ENCODE measurements around the gene SEMA5A.

Gene SEMA5A

DNA sequence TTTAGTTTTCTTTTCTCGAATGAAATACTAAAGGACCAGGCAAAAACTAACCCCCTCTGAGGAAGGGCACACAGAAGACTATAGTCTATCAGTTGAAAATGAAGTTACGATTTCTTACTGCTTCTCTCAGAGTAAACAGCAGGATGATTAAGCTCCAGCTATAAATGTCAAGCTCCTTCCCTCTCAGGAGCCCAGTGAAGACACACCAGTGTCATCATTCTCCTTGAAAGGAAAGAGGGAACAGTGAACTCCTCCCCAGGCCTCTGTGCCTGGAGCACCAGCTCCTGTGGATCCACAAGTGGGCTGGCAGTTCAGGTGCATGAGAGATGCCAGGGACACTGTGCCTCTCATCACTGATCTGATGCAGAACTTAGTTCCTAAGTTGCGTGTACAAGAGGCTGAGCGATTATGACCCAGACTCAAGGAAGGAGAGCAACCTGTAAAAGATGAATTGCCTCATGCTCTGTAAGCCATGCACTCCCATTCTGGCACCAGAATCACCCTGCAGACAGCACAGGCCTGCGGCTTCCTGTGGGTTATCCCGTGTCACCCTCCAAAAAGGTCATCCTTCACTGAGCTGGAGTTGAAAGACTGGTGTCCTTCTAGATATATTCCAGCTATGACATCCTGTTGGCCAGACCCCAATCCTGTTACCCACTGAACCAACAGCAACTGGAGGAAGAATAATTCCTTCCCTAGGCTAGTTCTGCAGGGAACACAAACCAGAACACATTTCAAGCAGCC lies 394.0 kb downstream of the SEMA5A start:
- no peaks in the 10 kb centered on the region for H3K36me3 ChIP-seq (ENCODE audit: control insufficient read depth in 1 of 2, insufficient read depth in 2 of 2, low read length in 2 of 2)
- no peaks in the 10 kb centered on the region for H3K9me3 ChIP-seq (ENCODE audit: control insufficient read depth in 1 of 2, low read length in 2 of 2)
- H3K27ac ChIP-seq (ENCODE audit: low read length) = no peak overlapping the region
- no peak overlapping the region for H3K4me3 ChIP-seq (ENCODE audit: low read depth in 1 of 2, low read length in 2 of 2)
- H3K27me3 ChIP-seq (ENCODE audit: low read depth, low read length) = no peaks in the 10 kb centered on the region
- H3K4me1 ChIP-seq (ENCODE audit: control insufficient read depth in 1 of 2, insufficient read depth in 2 of 2, low read length in 2 of 2) = no peaks in the 10 kb centered on the region

DNA sequence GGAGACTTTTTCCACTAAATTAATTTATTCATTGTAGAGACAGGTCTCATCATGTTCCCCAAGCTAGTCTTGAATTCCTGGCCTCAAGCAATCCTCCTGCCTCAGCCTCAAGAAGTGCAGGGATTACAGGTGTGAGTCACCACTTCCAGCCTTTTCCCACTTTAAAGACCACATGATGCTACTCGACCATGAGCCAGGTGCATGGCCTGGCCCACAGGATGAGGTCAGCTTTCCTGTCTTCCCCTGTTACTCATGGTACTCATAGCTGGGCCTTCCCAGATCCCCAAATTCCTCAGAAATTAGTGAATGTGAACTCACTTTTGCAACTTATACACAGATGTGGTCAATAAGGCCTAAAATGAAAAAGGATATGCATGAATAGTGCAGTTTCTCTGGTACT lies 395.9 kb downstream of the SEMA5A start:
- H3K4me1 ChIP-seq (ENCODE audit: control insufficient read depth in 1 of 2, insufficient read depth in 2 of 2, low read length in 2 of 2) = no peaks in the 10 kb centered on the region
- H3K9me3 ChIP-seq (ENCODE audit: control insufficient read depth in 1 of 2, low read length in 2 of 2) = no peaks in the 10 kb centered on the region
- no peak overlapping the region for H3K27ac ChIP-seq (ENCODE audit: low read length)
- H3K4me3 ChIP-seq (ENCODE audit: low read depth in 1 of 2, low read length in 2 of 2) = no peak overlapping the region
- no peaks in the 10 kb centered on the region for H3K36me3 ChIP-seq (ENCODE audit: control insufficient read depth in 1 of 2, insufficient read depth in 2 of 2, low read length in 2 of 2)
- no peaks in the 10 kb centered on the region for H3K27me3 ChIP-seq (ENCODE audit: low read depth, low read length)

DNA sequence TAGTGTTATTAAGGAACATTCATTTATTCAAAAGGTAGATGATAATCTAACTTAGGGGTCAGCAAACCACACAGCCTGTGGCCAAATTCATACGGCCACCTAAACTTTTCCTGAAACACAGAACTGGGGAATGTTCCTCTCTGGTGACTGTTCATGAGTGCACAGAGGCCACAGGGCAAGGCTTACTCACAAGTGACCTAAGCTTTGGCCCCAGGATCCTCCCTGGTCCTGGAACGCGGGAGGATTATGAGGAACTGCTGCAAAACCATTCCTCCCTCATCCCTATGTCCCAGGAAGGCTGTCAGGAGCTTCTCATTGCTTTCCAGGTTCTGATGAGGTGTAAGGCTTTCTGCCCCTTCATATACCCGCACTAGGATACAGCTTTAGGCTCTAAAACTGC lies 397.6 kb downstream of the SEMA5A start:
- Histone ChIP-seq H3K4me1 (ENCODE audit: control insufficient read depth in 1 of 2, insufficient read depth in 2 of 2, low read length in 2 of 2) (no peaks in the 10 kb centered on the region), H3K4me3 (ENCODE audit: low read depth in 1 of 2, low read length in 2 of 2) (no peak overlapping the region), H3K27me3 (ENCODE audit: low read depth, low read length) (no peaks in the 10 kb centered on the region), H3K27ac (ENCODE audit: low read length) (no peak overlapping the region), H3K9me3 (ENCODE audit: control insufficient read depth in 1 of 2, low read length in 2 of 2) (no peaks in the 10 kb centered on the region), H3K36me3 (ENCODE audit: control insufficient read depth in 1 of 2, insufficient read depth in 2 of 2, low read length in 2 of 2) (no peaks in the 10 kb centered on the region)

DNA sequence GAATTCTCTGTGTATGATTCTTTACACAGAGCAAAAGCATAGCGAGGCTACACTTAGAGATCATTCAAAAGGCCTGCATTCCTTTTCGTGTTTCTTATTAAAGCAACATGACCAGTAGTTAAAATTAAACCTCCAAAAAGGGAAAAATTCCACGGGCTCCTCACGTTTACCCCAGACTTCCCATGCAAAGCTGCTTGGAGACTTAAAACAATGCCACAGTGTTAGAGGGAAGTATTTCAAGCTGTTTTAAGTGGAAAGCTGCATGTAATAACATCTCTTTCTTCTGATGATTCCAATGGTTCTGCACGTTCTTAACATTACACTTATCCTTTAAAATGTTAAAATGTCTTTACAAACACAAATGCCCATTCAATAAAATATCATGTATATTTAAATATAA lies 405.2 kb downstream of the SEMA5A start:
- Histone ChIP-seq H3K4me3 (ENCODE audit: low read depth in 1 of 2, low read length in 2 of 2) (no peak overlapping the region), H3K27me3 (ENCODE audit: low read depth, low read length) (no peaks in the 10 kb centered on the region), H3K4me1 (ENCODE audit: control insufficient read depth in 1 of 2, insufficient read depth in 2 of 2, low read length in 2 of 2) (no peaks in the 10 kb centered on the region)

DNA sequence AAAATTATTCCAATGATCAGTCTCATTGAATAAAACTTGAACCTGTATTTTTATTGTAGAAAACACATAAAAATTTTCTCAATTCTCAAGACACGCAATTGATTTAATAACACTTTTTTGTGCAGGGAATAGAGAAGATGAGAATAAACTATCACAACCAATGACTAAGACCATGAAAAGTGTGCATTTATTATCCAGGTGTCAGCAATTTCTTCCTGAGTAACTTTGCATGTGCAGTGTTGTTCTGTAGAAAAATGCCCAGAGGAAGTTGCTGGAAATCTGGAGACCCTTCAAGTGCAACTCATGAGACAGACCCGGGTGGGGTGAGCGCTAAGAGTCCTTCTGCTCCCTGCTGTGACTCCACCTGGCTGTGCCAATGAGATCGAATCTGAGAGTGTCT lies 405.7 kb downstream of the SEMA5A start:
- Histone ChIP-seq H3K36me3 (ENCODE audit: control insufficient read depth in 1 of 2, insufficient read depth in 2 of 2, low read length in 2 of 2) (no peaks in the 10 kb centered on the region), H3K27ac (ENCODE audit: low read length) (no peak overlapping the region)

More for the DNA sequence above, 405.2 kb downstream of the SEMA5A start:
- H3K36me3 ChIP-seq (ENCODE audit: control insufficient read depth in 1 of 2, insufficient read depth in 2 of 2, low read length in 2 of 2) = no peaks in the 10 kb centered on the region
- H3K9me3 ChIP-seq (ENCODE audit: control insufficient read depth in 1 of 2, low read length in 2 of 2) = no peaks in the 10 kb centered on the region
- no peak overlapping the region for H3K27ac ChIP-seq (ENCODE audit: low read length)

DNA sequence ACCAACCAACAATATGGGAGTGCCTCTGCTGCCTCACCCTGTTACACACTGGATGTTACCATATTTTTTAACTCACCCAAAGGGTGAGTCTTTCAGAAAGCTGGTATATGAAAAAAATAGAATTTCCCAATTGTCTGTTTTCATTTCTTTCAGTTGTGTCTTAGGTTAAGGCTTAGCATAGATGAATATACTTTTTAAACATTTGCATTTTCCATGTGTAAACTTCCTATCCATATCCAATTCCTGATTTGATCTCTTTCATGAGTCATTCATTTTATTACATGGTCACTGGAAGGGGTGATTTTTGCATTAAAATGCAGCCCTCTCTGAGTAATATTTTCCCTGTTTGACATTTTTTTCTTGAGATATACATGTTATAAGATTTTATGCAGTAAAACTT lies 406.5 kb downstream of the SEMA5A start:
- Histone ChIP-seq H3K36me3 (ENCODE audit: control insufficient read depth in 1 of 2, insufficient read depth in 2 of 2, low read length in 2 of 2) (no peaks in the 10 kb centered on the region), H3K9me3 (ENCODE audit: control insufficient read depth in 1 of 2, low read length in 2 of 2) (no peaks in the 10 kb centered on the region), H3K27ac (ENCODE audit: low read length) (no peak overlapping the region), H3K4me1 (ENCODE audit: control insufficient read depth in 1 of 2, insufficient read depth in 2 of 2, low read length in 2 of 2) (no peaks in the 10 kb centered on the region), H3K27me3 (ENCODE audit: low read depth, low read length) (no peaks in the 10 kb centered on the region), H3K4me3 (ENCODE audit: low read depth in 1 of 2, low read length in 2 of 2) (no peak overlapping the region)

More for the DNA sequence above, 405.7 kb downstream of the SEMA5A start:
- H3K4me3 ChIP-seq (ENCODE audit: low read depth in 1 of 2, low read length in 2 of 2) = no peak overlapping the region
- no peaks in the 10 kb centered on the region for H3K9me3 ChIP-seq (ENCODE audit: control insufficient read depth in 1 of 2, low read length in 2 of 2)
- H3K27me3 ChIP-seq (ENCODE audit: low read depth, low read length) = no peaks in the 10 kb centered on the region
- no peaks in the 10 kb centered on the region for H3K4me1 ChIP-seq (ENCODE audit: control insufficient read depth in 1 of 2, insufficient read depth in 2 of 2, low read length in 2 of 2)

DNA sequence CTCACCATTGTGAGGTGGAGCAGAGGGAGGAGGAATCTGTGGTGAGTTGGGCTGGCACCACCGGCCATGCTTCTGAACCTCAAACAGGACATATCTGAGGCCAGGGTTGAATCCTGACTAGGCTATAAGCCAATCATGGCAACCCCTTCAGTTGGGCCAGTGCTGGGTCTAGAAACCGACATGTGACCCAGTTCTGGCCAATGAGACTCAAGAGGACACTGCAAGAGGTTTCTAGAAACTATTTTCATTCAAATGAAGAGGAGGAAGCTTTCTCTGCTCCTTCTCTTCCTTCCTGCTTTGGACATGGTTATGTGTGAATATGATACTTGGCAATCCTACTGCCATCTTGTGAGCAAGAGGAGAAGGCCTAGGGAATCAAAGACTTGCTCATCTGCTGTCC lies 417.7 kb downstream of the SEMA5A start:
- no peak overlapping the region for H3K4me3 ChIP-seq (ENCODE audit: low read depth in 1 of 2, low read length in 2 of 2)
- H3K4me1 ChIP-seq (ENCODE audit: control insufficient read depth in 1 of 2, insufficient read depth in 2 of 2, low read length in 2 of 2) = no peaks in the 10 kb centered on the region
- H3K27me3 ChIP-seq (ENCODE audit: low read depth, low read length) = no peaks in the 10 kb centered on the region
- no peak overlapping the region for H3K27ac ChIP-seq (ENCODE audit: low read length)
- no peaks in the 10 kb centered on the region for H3K9me3 ChIP-seq (ENCODE audit: control insufficient read depth in 1 of 2, low read length in 2 of 2)
- H3K36me3 ChIP-seq (ENCODE audit: control insufficient read depth in 1 of 2, insufficient read depth in 2 of 2, low read length in 2 of 2) = no peaks in the 10 kb centered on the region

DNA sequence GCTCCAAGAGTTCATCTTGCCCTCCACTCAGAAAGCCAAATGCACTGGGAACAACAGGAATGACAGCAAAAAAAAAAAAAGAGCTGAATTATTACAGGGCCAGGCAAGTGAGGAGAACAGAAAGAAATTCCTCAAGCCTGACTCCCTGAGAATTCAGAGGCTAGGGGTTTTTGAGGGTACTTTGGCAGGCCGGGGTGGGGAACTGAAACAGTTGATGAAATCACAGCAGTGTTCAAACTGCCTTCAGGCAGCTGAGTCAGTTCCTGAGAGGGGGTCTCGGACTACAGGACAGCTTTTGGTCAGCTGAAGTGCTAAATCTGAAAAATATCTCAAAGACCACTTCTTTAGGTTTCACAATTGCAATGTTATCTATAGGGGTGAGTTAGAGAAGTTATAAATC lies 419.4 kb downstream of the SEMA5A start:
- Histone ChIP-seq H3K9me3 (ENCODE audit: control insufficient read depth in 1 of 2, low read length in 2 of 2) (no peaks in the 10 kb centered on the region), H3K36me3 (ENCODE audit: control insufficient read depth in 1 of 2, insufficient read depth in 2 of 2, low read length in 2 of 2) (no peaks in the 10 kb centered on the region), H3K4me1 (ENCODE audit: control insufficient read depth in 1 of 2, insufficient read depth in 2 of 2, low read length in 2 of 2) (no peaks in the 10 kb centered on the region), H3K27ac (ENCODE audit: low read length) (no peak overlapping the region), H3K4me3 (ENCODE audit: low read depth in 1 of 2, low read length in 2 of 2) (no peak overlapping the region), H3K27me3 (ENCODE audit: low read depth, low read length) (no peaks in the 10 kb centered on the region)

DNA sequence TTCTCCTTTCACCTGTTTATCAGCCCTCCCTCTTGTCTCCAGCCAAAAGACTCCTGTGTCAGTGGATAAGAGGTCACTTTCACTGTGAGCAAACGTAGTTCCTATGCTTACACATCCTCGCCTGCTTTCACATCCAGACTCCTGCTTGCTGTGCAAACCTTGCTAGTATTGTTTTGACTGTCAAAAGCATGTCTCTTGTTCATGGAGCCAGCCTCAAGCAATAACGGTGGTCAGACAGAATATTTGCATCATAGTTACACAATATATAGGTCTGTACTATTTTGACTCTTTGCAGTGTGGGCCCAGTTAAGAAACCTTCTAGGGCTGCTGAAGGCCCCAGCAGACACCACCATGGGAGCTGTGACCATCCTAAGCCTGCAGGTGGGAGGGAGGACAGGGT lies 420.0 kb downstream of the SEMA5A start:
- Histone ChIP-seq H3K36me3 (ENCODE audit: control insufficient read depth in 1 of 2, insufficient read depth in 2 of 2, low read length in 2 of 2) (no peaks in the 10 kb centered on the region), H3K27ac (ENCODE audit: low read length) (no peak overlapping the region), H3K4me1 (ENCODE audit: control insufficient read depth in 1 of 2, insufficient read depth in 2 of 2, low read length in 2 of 2) (no peaks in the 10 kb centered on the region), H3K27me3 (ENCODE audit: low read depth, low read length) (no peaks in the 10 kb centered on the region), H3K4me3 (ENCODE audit: low read depth in 1 of 2, low read length in 2 of 2) (no peak overlapping the region), H3K9me3 (ENCODE audit: control insufficient read depth in 1 of 2, low read length in 2 of 2) (no peaks in the 10 kb centered on the region)

DNA sequence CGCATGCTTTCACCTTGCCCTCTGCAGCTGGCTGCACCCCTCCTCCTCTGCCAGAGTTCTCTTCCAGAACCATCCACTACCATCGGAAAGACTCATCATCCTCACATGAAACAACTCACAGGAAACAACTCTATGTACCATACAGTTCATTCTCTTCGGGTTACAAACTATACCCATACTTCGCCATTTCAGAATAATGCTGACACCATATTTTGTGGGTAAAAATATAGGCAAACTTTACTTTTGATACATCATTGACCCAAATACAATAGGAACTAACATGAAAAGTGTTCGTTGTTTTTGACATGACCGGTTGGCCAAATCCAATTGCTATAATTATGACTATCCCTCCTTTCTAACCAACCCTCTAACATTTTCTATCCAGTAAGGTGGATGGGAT lies 421.0 kb downstream of the SEMA5A start:
- Histone ChIP-seq H3K4me3 (ENCODE audit: low read depth in 1 of 2, low read length in 2 of 2) (no peak overlapping the region), H3K27me3 (ENCODE audit: low read depth, low read length) (no peaks in the 10 kb centered on the region), H3K36me3 (ENCODE audit: control insufficient read depth in 1 of 2, insufficient read depth in 2 of 2, low read length in 2 of 2) (no peaks in the 10 kb centered on the region), H3K27ac (ENCODE audit: low read length) (no peak overlapping the region), H3K4me1 (ENCODE audit: control insufficient read depth in 1 of 2, insufficient read depth in 2 of 2, low read length in 2 of 2) (no peaks in the 10 kb centered on the region), H3K9me3 (ENCODE audit: control insufficient read depth in 1 of 2, low read length in 2 of 2) (no peaks in the 10 kb centered on the region)

DNA sequence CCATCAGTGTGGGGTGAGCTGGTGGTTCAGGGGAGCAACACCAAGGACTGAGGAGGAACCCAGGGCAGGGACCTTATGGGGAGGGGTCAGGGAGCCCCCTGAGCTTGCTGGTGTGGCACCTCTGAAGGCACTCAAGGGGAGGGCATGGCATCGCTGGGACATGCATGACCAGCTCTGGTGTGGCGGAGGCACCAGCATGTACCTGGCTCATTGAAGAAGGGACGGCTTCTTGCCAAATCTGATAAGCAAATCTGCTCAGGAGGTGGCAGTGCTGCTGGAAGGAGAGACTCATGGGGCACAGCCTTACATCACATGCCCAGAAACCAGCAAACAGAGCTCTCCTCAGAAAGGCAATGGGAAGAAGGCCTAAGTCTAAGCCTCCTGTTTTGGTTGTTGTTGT lies 421.8 kb downstream of the SEMA5A start:
- Histone ChIP-seq H3K9me3 (ENCODE audit: control insufficient read depth in 1 of 2, low read length in 2 of 2) (no peaks in the 10 kb centered on the region), H3K27me3 (ENCODE audit: low read depth, low read length) (no peaks in the 10 kb centered on the region), H3K4me3 (ENCODE audit: low read depth in 1 of 2, low read length in 2 of 2) (no peak overlapping the region), H3K4me1 (ENCODE audit: control insufficient read depth in 1 of 2, insufficient read depth in 2 of 2, low read length in 2 of 2) (no peaks in the 10 kb centered on the region), H3K36me3 (ENCODE audit: control insufficient read depth in 1 of 2, insufficient read depth in 2 of 2, low read length in 2 of 2) (no peaks in the 10 kb centered on the region), H3K27ac (ENCODE audit: low read length) (no peak overlapping the region)

DNA sequence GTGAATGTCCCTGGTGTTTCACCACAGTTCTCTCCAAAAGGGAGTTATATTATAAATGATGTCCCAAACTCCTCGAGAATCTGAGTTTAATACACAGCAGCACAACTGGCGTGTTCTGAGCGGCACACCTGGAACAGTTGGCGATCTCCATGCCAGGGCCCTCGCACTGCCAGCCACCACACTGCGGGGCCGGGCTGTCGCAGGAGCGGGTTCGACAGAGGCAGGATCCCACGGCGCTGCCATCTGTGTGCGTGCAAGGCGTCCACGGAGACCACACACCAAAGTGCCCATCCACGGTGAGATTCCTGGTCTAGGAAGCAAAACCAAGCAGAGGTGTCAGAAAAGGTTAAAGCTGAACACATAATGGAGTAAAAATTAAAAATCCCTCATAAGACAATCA lies 423.3 kb downstream of the SEMA5A start:
- no peak overlapping the region for H3K27ac ChIP-seq (ENCODE audit: low read length)
- no peaks in the 10 kb centered on the region for H3K4me1 ChIP-seq (ENCODE audit: control insufficient read depth in 1 of 2, insufficient read depth in 2 of 2, low read length in 2 of 2)
- no peaks in the 10 kb centered on the region for H3K36me3 ChIP-seq (ENCODE audit: control insufficient read depth in 1 of 2, insufficient read depth in 2 of 2, low read length in 2 of 2)
- H3K4me3 ChIP-seq (ENCODE audit: low read depth in 1 of 2, low read length in 2 of 2) = no peak overlapping the region
- no peaks in the 10 kb centered on the region for H3K9me3 ChIP-seq (ENCODE audit: control insufficient read depth in 1 of 2, low read length in 2 of 2)
- H3K27me3 ChIP-seq (ENCODE audit: low read depth, low read length) = no peaks in the 10 kb centered on the region
